ENCODE measurements around the gene TBX10. TPM values are rescaled to one million over a fixed set of nuclear protein-coding genes. Genes with fewer than 3 reads are reported as not detected.

TBX10 gene
- polyA plus RNA-seq, 4 donors, result 0.04 to 0.11 TPM; not detected in 2

DNA sequence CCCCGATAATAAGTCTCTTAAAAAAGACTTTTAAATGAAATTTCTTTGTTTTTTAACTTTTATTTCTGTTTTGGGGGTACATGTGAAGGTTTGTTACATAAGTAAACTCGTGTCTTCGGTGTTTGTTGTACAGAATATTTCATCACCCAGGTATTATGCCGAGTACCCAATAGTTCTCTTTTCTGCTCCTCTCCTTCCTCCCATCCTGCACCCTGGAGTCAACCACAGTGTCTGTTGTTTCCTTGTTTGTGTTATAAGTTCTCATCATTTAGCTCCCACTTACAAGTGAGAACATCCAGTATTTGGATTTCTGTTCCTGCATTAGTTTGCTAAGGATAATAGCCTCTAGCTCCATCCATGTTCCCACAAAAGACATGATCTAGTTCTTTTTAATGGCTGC is 57.6 kb downstream of the TBX10 start:
- DNase-seq (ENCODE audit: low read depth in 4 of 4, low spot score in 3 of 4), result no peak

GRCh38 chr11:67581469-67581868 is 58.1 kb downstream of the TBX10 start:
- DNase-seq (ENCODE audit: low read depth in 4 of 4, low spot score in 3 of 4), result no peak

Other genes starting within 250 kb of the TBX10 start
- gene RAD9A, start 247.8 kb downstream of the TBX10 start, polyA plus RNA-seq (ENCODE audit: insufficient read length in 4 of 4), result 10 to 100 TPM; 20.1 to 27.3 (median 21.6) TPM
- 100 to 1,000 TPM; 146 to 188 (median 155) TPM for gene PPP1CA, start 237.9 kb downstream of the TBX10 start, polyA plus RNA-seq (ENCODE audit: insufficient read length in 4 of 4)
- 1 to 10 TPM; 3.3 to 7.6 (median 5.1) TPM for gene TBC1D10C, start 235.7 kb downstream of the TBX10 start, polyA plus RNA-seq (ENCODE audit: insufficient read length in 4 of 4)
- 1 to 10 TPM; 1.7 to 2.5 (median 2.3) TPM for gene CARNS1, start 224.1 kb downstream of the TBX10 start, polyA plus RNA-seq (ENCODE audit: insufficient read length in 4 of 4)
- 10 to 100 TPM; 44.3 to 51.8 (median 45.4) TPM for gene RPS6KB2, start 211.3 kb downstream of the TBX10 start, polyA plus RNA-seq (ENCODE audit: insufficient read length in 4 of 4)
- 1 to 10 TPM in 3 of 4 donors, under 1 TPM in 1; 0.96 to 2.7 (median 1.4) TPM for gene PTPRCAP, start 202.1 kb downstream of the TBX10 start, polyA plus RNA-seq (ENCODE audit: insufficient read length in 4 of 4)
- gene CORO1B, start 196.3 kb downstream of the TBX10 start, polyA plus RNA-seq (ENCODE audit: insufficient read length in 4 of 4), result 10 to 100 TPM; 61.7 to 88.8 (median 66.6) TPM
- gene GPR152, start 187.0 kb downstream of the TBX10 start, polyA plus RNA-seq (ENCODE audit: insufficient read length in 4 of 4), result not detected
- under 1 TPM; 0.20 to 0.74 (median 0.41) TPM for gene CABP4, start 184.4 kb downstream of the TBX10 start, polyA plus RNA-seq (ENCODE audit: insufficient read length in 4 of 4)
- gene TMEM134, start 170.5 kb downstream of the TBX10 start, polyA plus RNA-seq (ENCODE audit: insufficient read length in 4 of 4), result 10 to 100 TPM; 43.8 to 73.6 (median 49.3) TPM
- gene AIP, start 156.7 kb downstream of the TBX10 start, polyA plus RNA-seq (ENCODE audit: insufficient read length in 4 of 4), result 10 to 100 TPM; 55.4 to 71.8 (median 59.1) TPM
- gene PITPNM1, start 134.4 kb downstream of the TBX10 start, polyA plus RNA-seq (ENCODE audit: insufficient read length in 4 of 4), result 10 to 100 TPM; 25.7 to 43.7 (median 32.1) TPM
- 10 to 100 TPM; 41.6 to 75.9 (median 49.0) TPM for gene CDK2AP2, start 131.6 kb downstream of the TBX10 start, polyA plus RNA-seq (ENCODE audit: insufficient read length in 4 of 4)
- under 1 TPM in 2 of 4 donors, not detected in 2; 0.19 to 0.61 TPM for gene CABP2, start 116.3 kb downstream of the TBX10 start, polyA plus RNA-seq (ENCODE audit: insufficient read length in 4 of 4)
- gene GSTP1, start 56.0 kb downstream of the TBX10 start, polyA plus RNA-seq (ENCODE audit: insufficient read length in 4 of 4), result 1,000 to 10,000 TPM in 1 of 4 donors, 100 to 1,000 TPM in 3; 756 to 1,003 (median 789) TPM
- gene NDUFV1, start 32.8 kb downstream of the TBX10 start, polyA plus RNA-seq (ENCODE audit: insufficient read length in 4 of 4), result 100 to 1,000 TPM; 168 to 207 (median 184) TPM
- 1 to 10 TPM; 5.0 to 8.4 (median 6.8) TPM for gene NUDT8, start 9.8 kb downstream of the TBX10 start, polyA plus RNA-seq (ENCODE audit: insufficient read length in 4 of 4)
- gene ACY3, start 11.0 kb upstream of the TBX10 start, polyA plus RNA-seq (ENCODE audit: insufficient read length in 4 of 4), result 10 to 100 TPM; 21.4 to 39.0 (median 26.7) TPM
- gene ALDH3B2, start 34.9 kb upstream of the TBX10 start, polyA plus RNA-seq (ENCODE audit: insufficient read length in 4 of 4), result 1 to 10 TPM; 1.9 to 4.8 (median 3.1) TPM